HT1080 (cell line): ENCODE results near the gene CRISPLD2. TPM values are rescaled to one million over a fixed set of nuclear protein-coding genes. Genes with fewer than 3 reads are reported as not detected.
"Not testable (repeated sequence)": the region's sequence is repeated elsewhere in the genome, so short reads cannot be mapped to it uniquely, and the experiment has no call there.

Experiments used
- DNase-seq: peaks from one replicate; pipeline ENCODE4 v3.0.0-alpha.2; 2015; ENCODE audit warnings: low read depth
- total RNA-seq: library from RNA; depleted of rRNA; stranded (reverse); fragments of >200 nt; shearing (Covaris generic); gene quantifications from 2 replicates; pipeline ENCODE4 v1.2.3, GENCODE V29; 2014

CRISPLD2 gene
- total RNA-seq, 1 experiment from 2014 or later: not detected

GRCh38 chr16:84856203-84856581, 36.4 kb downstream of the CRISPLD2 start:
- DNase-seq: not testable (repeated sequence)

- DNase-seq: not testable (repeated sequence)
Observed at GRCh38 chr16:84856811-84857210, 37.0 kb downstream of the CRISPLD2 start.

- DNase-seq: no peak
Observed at GRCh38 chr16:84859681-84860080, 39.9 kb downstream of the CRISPLD2 start.

- DNase-seq: no peak
Observed at GRCh38 chr16:84860383-84860782, 40.6 kb downstream of the CRISPLD2 start.

- no peak for DNase-seq
Observed at GRCh38 chr16:84861671-84862070, 41.9 kb downstream of the CRISPLD2 start.

- no peak for DNase-seq
Observed at GRCh38 chr16:84862804-84863480, 43.2 kb downstream of the CRISPLD2 start.

GRCh38 chr16:84863481-84863814, 43.7 kb downstream of the CRISPLD2 start:
- DNase-seq: no peak

- no peak for DNase-seq
Observed at GRCh38 chr16:84864326-84864955, 44.7 kb downstream of the CRISPLD2 start.

GRCh38 chr16:84867696-84868095, 47.9 kb downstream of the CRISPLD2 start:
- DNase-seq: no peak

- no peak for DNase-seq
Observed at GRCh38 chr16:84868328-84868727, 48.5 kb downstream of the CRISPLD2 start.

- DNase-seq: no peak
Observed at GRCh38 chr16:84868829-84869472, 49.2 kb downstream of the CRISPLD2 start.

- DNase-seq: no peak
Observed at GRCh38 chr16:84869473-84869845, 49.7 kb downstream of the CRISPLD2 start.

- DNase-seq: not testable (repeated sequence)
Observed at GRCh38 chr16:84872971-84873370, 53.2 kb downstream of the CRISPLD2 start.

- no peak for DNase-seq
Observed at GRCh38 chr16:84874004-84874435, 54.2 kb downstream of the CRISPLD2 start.

- no peak for DNase-seq
Observed at GRCh38 chr16:84874553-84874952, 54.8 kb downstream of the CRISPLD2 start.

GRCh38 chr16:84874983-84875382, 55.2 kb downstream of the CRISPLD2 start:
- DNase-seq: no peak

GRCh38 chr16:84875846-84876245, 56.1 kb downstream of the CRISPLD2 start:
- DNase-seq: no peak

- no peak for DNase-seq
Observed at GRCh38 chr16:84876873-84877606, 57.3 kb downstream of the CRISPLD2 start.

- DNase-seq: no peak
Observed at GRCh38 chr16:84878770-84879169, 59.0 kb downstream of the CRISPLD2 start.

- peak; percentile 15 for DNase-seq
Observed at GRCh38 chr16:84879569-84880487, 60.0 kb downstream of the CRISPLD2 start.
